HUES6 (cell line): ENCODE measurements around the gene PLEK2.
"Not testable (repeated sequence)": the region's sequence is repeated elsewhere in the genome, so short reads cannot be mapped to it uniquely, and the experiment has no call there.

Source experiments
- H3K27ac ChIP-seq: 2 replicates; pipeline ENCODE4 v1.7.0; 2013; ENCODE audit warnings: low read depth, mild to moderate bottlenecking, low read length, inconsistent platforms
- H3K27me3 ChIP-seq: 2 replicates; pipeline ENCODE4 v1.6.1; 2013; ENCODE audit warnings: low read length; ENCODE audit not compliant: control insufficient read depth, insufficient read depth
- H3K36me3 ChIP-seq: 2 replicates; pipeline ENCODE4 v1.6.1; 2013; ENCODE audit warnings: low read length; ENCODE audit not compliant: control insufficient read depth, insufficient read depth
- H3K4me1 ChIP-seq: 2 replicates; pipeline ENCODE4 v1.6.1; 2013; ENCODE audit warnings: low read length; ENCODE audit not compliant: control insufficient read depth, insufficient read depth
- H3K4me3 ChIP-seq: 2 replicates; pipeline ENCODE4 v1.5.1; 2013; ENCODE audit warnings: low read depth, low read length
- H3K9ac ChIP-seq: one replicate; pipeline ENCODE4 v1.6.1; 2013; ENCODE audit warnings: mild to moderate bottlenecking, low read length
- H3K9me3 ChIP-seq: 2 replicates; pipeline ENCODE4 v1.6.1; 2013; ENCODE audit warnings: low read depth, low read length; ENCODE audit not compliant: control insufficient read depth, insufficient read depth

Gene PLEK2, protein sequence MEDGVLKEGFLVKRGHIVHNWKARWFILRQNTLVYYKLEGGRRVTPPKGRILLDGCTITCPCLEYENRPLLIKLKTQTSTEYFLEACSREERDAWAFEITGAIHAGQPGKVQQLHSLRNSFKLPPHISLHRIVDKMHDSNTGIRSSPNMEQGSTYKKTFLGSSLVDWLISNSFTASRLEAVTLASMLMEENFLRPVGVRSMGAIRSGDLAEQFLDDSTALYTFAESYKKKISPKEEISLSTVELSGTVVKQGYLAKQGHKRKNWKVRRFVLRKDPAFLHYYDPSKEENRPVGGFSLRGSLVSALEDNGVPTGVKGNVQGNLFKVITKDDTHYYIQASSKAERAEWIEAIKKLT

DNA sequence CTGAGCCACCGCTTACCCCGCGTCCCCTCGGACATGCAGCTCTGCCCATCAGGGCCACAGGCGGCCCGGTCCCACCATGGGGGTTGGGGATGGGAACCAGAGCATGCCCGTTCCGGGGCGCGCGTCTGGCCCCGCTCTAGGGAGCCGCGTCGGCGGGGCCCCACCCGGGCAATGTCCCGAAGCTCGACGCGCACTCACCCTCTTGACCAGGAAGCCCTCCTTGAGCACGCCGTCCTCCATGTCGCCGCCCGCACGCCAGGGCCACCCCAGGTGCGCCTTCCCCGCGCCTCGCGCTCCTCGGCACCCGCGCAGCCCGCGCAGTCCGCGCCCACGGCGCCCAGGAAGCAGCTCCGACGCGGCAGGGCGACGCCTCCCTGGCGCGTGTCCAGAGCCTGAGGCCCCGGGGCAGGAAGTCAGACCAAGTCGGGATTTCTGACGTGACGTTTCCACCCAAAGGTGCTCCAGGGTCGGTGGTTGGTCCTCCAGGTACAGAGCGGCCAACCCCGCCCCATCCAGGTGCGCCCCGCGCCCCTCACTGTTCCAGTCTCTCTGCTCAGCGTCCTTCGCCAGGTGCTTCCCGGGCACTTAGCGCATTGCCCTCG lies at the start of gene PLEK2:
Gene PLEK2 (minus strand): TSS at position 346 of the 602 bp plus-strand sequence. CDS start 106 bp downstream, at position 240.
- Histone ChIP-seq H3K4me3 (peak within 1 kb of the TSS; percentile 60), H3K9ac (no peak within 1 kb of the TSS), H3K27ac (no peak within 1 kb of the TSS), H3K9me3 (no peaks in the 10 kb centered on the region), H3K36me3 (no peaks in the 10 kb centered on the region), H3K4me1 (peaks cover 22% of the 10 kb centered on the region; the same call in 1 of the 2 replicates), H3K27me3 (peaks cover 20% of the 10 kb centered on the region)

DNA sequence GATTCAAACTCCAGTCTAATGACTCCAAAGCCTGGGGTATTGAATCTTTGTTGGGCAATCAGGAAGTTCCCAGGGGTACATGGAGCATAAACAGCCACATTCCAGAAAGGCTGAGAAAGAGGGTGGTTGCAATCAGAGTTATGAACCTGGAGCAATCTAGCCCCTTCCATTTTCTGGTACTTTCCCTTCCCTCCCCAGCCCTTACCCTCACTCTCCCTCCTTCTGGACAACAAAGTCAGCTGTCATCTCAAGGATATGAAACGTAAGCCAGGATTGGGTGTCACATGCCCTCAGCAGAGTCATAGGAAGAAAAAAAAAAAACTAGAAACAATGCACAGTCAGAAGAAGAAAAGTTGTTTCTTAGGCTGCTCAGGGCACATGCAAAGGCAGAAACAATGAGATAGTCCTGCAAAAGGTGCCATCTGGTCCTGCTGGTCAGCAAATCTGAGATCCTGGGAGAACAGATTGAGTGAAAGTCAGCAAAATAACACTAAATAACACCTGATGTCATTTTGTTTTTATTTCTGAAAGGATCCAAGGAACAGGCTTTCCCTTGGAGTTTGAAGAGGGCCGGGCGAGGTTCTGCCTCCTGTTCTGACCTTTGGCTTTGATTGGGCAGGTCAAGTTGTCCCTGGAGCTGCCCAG lies 49.5 kb upstream of the PLEK2 start:
- Histone ChIP-seq H3K9me3 (0 out of 2 replicates have a peak, but pooled peaks cover 3% of the 10 kb centered on the region), H3K36me3 (no peaks in the 10 kb centered on the region), H3K9ac (no peak overlapping the region), H3K4me1 (peaks cover 19% of the 10 kb centered on the region), H3K27me3 (no peaks in the 10 kb centered on the region), H3K4me3 (no peak overlapping the region), H3K27ac (no peak overlapping the region)

DNA sequence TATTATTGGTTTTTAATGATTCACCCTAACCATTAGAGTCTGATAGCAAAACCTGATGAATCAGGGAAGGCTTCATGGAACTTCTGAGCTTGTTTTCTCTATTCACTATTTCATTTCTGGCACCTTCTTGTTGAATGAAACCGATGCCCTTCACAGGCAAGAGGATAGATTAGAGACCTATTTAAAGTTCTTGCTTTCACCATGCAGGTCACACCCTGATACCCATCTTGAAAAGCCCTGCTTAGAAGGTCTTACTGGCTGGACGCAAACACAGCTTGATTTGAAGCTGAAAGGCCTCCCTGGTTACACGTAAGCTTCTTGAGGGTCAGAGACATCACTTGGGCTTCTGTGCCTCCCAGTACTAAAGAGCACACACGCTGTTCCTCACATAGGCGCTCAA lies 47.4 kb upstream of the PLEK2 start:
- Histone ChIP-seq H3K9me3 (0 out of 2 replicates have a peak, but pooled peaks cover 3% of the 10 kb centered on the region), H3K27me3 (no peaks in the 10 kb centered on the region), H3K36me3 (no peaks in the 10 kb centered on the region), H3K4me1 (peaks cover 14% of the 10 kb centered on the region), H3K27ac (no peak overlapping the region), H3K4me3 (no peak overlapping the region), H3K9ac (no peak overlapping the region)

DNA sequence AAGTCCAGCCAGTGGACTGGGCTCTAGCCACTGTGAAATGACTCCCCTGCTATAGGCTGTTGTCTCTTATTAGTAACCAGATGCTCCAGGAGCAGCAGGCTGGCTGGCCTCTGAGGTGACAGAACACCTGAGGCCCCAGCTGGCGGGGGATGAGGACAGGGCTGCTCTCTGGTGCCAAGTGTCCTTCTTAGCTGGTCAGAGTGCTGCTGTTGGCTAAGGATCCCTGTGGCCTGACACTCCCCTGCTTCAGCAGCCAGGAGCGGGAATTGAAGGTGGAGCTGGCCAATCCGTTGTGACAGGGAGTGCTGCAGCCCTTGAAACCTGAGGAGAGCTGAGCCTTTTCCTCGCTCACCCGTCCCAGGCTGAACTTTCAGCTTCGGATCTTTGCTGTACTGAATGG lies 45.8 kb upstream of the PLEK2 start:
- Histone ChIP-seq H3K9me3 (0 out of 2 replicates have a peak, but pooled peaks cover 3% of the 10 kb centered on the region), H3K9ac (no peak overlapping the region), H3K27ac (no peak overlapping the region), H3K4me3 (no peak overlapping the region), H3K27me3 (no peaks in the 10 kb centered on the region), H3K36me3 (no peaks in the 10 kb centered on the region), H3K4me1 (peaks cover 14% of the 10 kb centered on the region)

DNA sequence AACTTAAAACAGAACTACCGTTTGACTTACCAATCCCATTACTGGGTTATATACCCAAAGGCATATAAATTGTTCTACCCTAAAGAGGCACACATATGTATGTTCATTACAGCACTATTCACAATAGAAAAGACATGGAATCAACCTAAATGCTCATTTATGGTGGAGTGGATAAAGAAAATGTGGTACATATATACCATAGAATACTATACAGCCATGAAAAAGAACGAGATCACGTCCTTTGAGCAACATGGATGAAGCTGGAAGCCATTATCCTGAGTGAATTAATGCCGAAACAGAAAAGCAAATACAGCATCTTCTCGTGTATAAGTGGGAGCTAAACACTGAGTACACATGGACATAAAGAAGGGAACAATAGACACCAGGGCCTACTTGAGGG lies 44.8 kb upstream of the PLEK2 start:
- H3K27me3 ChIP-seq, result no peaks in the 10 kb centered on the region
- H3K4me3 ChIP-seq, result no peak overlapping the region
- H3K36me3 ChIP-seq, result no peaks in the 10 kb centered on the region
- 0 out of 2 replicates have a peak, but pooled peaks cover 3% of the 10 kb centered on the region for H3K9me3 ChIP-seq
- H3K9ac ChIP-seq, result no peak overlapping the region
- H3K27ac ChIP-seq, result no peak overlapping the region
- peaks cover 14% of the 10 kb centered on the region for H3K4me1 ChIP-seq

DNA sequence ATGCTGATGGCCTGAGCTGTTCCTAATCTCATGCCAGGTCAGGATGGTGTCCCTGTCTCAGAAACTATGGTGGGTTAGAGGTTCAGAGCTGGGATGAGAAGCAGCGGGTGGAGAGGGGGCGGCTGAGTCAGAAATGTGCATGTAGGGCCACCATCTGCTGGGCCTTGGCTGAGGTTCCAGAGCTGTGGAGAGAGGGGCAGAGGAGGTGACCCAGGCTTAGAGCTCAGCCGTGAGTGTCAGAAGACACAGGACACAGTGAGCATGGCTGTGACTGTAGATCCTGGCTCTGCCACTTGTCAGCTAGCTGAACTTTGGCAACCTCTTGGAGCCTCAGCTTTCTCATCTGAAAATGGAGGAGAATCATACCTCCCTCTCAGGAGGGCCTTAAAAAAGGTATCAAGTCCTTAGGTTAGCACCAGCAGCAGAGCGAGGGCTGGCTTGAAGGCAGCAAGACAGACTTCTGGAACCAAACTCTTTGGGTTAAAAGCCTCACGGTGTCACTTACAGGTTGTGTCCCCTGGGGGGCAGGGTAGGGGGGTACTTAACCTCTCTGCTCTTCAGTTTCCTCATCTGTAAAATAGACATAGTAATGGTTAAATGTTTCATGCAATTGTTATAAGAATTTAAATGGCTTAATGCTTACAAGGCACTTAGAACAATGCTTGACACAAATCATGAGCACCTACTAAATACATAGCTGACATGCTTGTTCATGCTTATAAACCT lies 41.8 kb upstream of the PLEK2 start:
- Histone ChIP-seq H3K27ac (no peak overlapping the region), H3K27me3 (no peaks in the 10 kb centered on the region), H3K4me1 (peaks cover 11% of the 10 kb centered on the region), H3K4me3 (no peak overlapping the region), H3K36me3 (no peaks in the 10 kb centered on the region), H3K9me3 (peaks cover 25% of the 10 kb centered on the region), H3K9ac (no peak overlapping the region)

DNA sequence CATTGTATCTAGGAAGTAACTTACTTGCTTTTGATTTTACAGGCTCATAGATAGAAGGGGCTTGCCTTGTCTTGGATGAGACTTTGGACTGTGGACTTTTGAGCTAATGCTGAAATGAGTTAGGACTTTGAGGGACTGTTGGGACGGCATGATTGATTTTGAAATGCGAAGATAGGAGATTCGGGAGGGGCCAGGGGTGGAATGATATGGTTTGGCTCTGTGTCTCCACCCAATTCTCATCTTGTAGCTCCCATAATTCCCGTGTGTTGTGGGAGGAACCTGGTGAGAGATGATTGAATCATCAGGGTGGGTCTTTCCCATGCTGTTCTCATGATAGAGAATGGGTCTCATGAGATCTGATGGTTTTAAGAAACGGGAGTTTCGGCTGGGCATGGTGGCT lies 39.7 kb upstream of the PLEK2 start:
- not testable (repeated sequence) for H3K36me3 ChIP-seq, H3K9ac ChIP-seq, H3K27me3 ChIP-seq, H3K27ac ChIP-seq, H3K4me3 ChIP-seq, H3K4me1 ChIP-seq
- peaks cover 23% of the 10 kb centered on the region for H3K9me3 ChIP-seq

DNA sequence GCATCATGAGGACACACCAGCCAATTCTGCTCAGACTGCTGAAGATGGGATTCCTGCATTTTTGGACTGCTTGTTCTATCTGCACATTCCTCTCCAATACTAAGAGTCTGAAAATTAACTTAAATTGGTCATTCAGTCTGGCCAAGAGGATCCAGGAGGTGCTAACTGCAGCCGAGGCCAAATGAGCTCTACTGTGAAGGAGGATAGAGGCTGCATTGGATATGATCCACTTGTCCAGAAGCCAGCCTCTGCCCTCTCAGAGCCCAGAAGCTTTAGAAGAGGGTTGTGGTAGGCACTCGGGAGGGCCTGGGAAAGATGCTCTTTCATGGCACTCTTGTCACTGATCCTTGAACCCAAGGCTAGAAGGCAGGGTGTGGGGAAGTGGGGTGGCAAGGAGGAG lies 37.1 kb upstream of the PLEK2 start:
- Histone ChIP-seq H3K9ac (no peak overlapping the region), H3K27ac (no peak overlapping the region), H3K4me1 (peaks cover 25% of the 10 kb centered on the region), H3K36me3 (no peaks in the 10 kb centered on the region), H3K27me3 (no peaks in the 10 kb centered on the region), H3K4me3 (no peak overlapping the region), H3K9me3 (peaks cover 22% of the 10 kb centered on the region)

DNA sequence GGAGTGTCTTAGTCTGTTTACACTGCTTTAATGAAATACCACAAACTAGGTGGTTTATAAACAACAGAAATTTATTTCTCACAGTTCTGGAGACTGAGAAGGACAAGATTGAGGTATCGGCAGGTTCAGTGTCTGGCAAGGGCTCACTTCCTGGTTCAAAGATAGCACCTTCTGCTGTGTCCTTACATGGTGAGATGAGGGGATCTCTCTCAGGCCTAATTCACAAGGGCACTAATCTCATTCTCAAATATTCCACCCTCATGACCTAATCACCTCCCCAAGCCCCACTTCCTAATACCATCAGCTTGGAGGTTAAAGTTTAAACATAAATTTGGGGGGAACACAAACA lies 35.0 kb upstream of the PLEK2 start:
- no peaks in the 10 kb centered on the region for H3K27me3 ChIP-seq
- H3K4me3 ChIP-seq, result no peak overlapping the region
- no peak overlapping the region for H3K9ac ChIP-seq
- no peak overlapping the region for H3K27ac ChIP-seq
- H3K36me3 ChIP-seq, result no peaks in the 10 kb centered on the region
- peaks cover 33% of the 10 kb centered on the region for H3K4me1 ChIP-seq
- peaks cover 22% of the 10 kb centered on the region for H3K9me3 ChIP-seq

DNA sequence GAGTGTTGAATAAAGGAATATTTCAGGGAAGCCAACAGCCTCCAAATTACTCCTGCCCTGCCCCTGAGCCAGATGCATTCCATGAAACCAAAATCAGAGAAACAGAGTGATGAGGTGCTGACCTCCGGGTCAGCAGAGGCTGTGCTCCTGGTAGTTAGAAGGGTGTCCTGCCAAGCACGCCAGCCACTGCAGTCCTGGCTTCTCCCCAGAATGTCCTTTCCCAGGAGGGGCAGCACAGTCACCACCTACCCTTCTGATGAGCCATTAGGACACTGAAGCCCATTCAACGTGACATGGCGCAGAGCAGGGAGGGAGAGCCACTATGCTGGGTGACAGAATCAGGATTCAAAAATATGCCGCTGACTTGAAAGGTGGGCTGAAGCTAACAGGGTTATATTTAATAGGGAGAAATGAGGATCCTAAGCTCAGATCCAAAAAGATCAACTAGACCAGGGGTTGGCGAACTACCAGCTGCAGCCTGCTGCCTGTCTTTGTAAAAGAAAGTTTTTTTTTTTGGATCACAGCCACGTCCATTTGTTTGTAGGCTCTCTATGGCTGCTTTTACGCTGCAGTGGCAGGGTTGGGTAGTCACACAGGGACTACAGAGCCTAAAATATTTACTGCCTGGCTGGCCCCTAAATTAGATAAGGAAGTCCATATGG lies 34.5 kb upstream of the PLEK2 start:
- no peak overlapping the region for H3K4me3 ChIP-seq
- H3K9ac ChIP-seq, result no peak overlapping the region
- no peaks in the 10 kb centered on the region for H3K36me3 ChIP-seq
- peaks cover 22% of the 10 kb centered on the region for H3K9me3 ChIP-seq
- peaks cover 33% of the 10 kb centered on the region for H3K4me1 ChIP-seq
- no peak overlapping the region for H3K27ac ChIP-seq
- H3K27me3 ChIP-seq, result no peaks in the 10 kb centered on the region
